Stimulated activated CD4-positive, alpha-beta T cell treated with anti-CD3 and anti-CD28 coated beads, Interleukin-15, amount 100 ng/mL, for 1 hour (primary cell): ENCODE results near the gene AP5M1.
"Not testable (repeated sequence)": the region's sequence is repeated elsewhere in the genome, so short reads cannot be mapped to it uniquely, and the experiment has no call there.

Source experiments
- DNase-seq, 2 donors: peaks; one replicate each; pipeline ENCODE4 v3.0.0-alpha.2; 2020; ENCODE audit warnings: low read depth in 1 of 2, low spot score in 1 of 2

The AP5M1 gene

GRCh38 chr14:57290751-57291150, 22.0 kb downstream of the AP5M1 start:
- DNase-seq = no peak

- DNase-seq = no peak
These were observed 23.2 kb downstream of the AP5M1 start for GRCh38 chr14:57291692-57292647.

GRCh38 chr14:57293866-57294837, 25.4 kb downstream of the AP5M1 start:
- no peak for DNase-seq

GRCh38 chr14:57295239-57295638, 26.5 kb downstream of the AP5M1 start:
- DNase-seq = no peak

- no peak for DNase-seq
These were observed 29.1 kb downstream of the AP5M1 start for GRCh38 chr14:57297852-57298251.

- DNase-seq = no peak
These were observed 30.7 kb downstream of the AP5M1 start for GRCh38 chr14:57299511-57299910.

GRCh38 chr14:57302883-57303282, 34.1 kb downstream of the AP5M1 start:
- no peak for DNase-seq

- no peak for DNase-seq
These were observed 45.8 kb downstream of the AP5M1 start for GRCh38 chr14:57314396-57315089.

- peak; percentile 32 to 33 for DNase-seq
These were observed 48.6 kb downstream of the AP5M1 start for GRCh38 chr14:57317248-57317833.

GRCh38 chr14:57319636-57320192, 50.9 kb downstream of the AP5M1 start:
- no peak for DNase-seq

- DNase-seq = no peak
These were observed 55.0 kb downstream of the AP5M1 start for GRCh38 chr14:57323721-57324120.

- no peak for DNase-seq
These were observed 57.5 kb downstream of the AP5M1 start for GRCh38 chr14:57326253-57326652.

- no peak for DNase-seq
These were observed 61.1 kb downstream of the AP5M1 start for GRCh38 chr14:57329833-57330232.

GRCh38 chr14:57332475-57332874, 63.7 kb downstream of the AP5M1 start:
- not testable (repeated sequence) for DNase-seq

GRCh38 chr14:57333726-57334125, 65.0 kb downstream of the AP5M1 start:
- not testable (repeated sequence) for DNase-seq

GRCh38 chr14:57343545-57344297, 75.0 kb downstream of the AP5M1 start:
- not testable (repeated sequence) for DNase-seq

GRCh38 chr14:57345106-57345505, 76.3 kb downstream of the AP5M1 start:
- no peak for DNase-seq

- DNase-seq = no peak
These were observed 78.0 kb downstream of the AP5M1 start for GRCh38 chr14:57346741-57347140.
